Naive B cell (primary cell): ENCODE results near the gene LTBP4. TPM values are rescaled to one million over a fixed set of nuclear protein-coding genes. Genes with fewer than 3 reads are reported as not detected.

Experiments
- ATAC-seq, 2 donors: fragments of 150-1000 bp; cut with Tn5 transposase; 2 replicates each; pipeline ENCODE4 v1.10.0; 2021; ENCODE audit warnings: low read depth in 2 of 2, mild to moderate bottlenecking in 2 of 2, moderate library complexity in 2 of 2
- DNase-seq: peaks from one replicate; pipeline ENCODE4 v3.0.0; 2022
- H3K27ac Mint-ChIP-seq, 6 donors: one replicate each; pipeline ENCODE4 v1.8.0; 2020 to 2022; ENCODE audit warnings: mild to moderate bottlenecking in 6 of 6, mixed read lengths in 6 of 6, moderate library complexity in 5 of 6, inconsistent platforms in 2 of 6
- H3K27me3 Mint-ChIP-seq, 3 donors: one replicate each; pipeline ENCODE4 v1.8.0; 2021 to 2022; ENCODE audit warnings: mixed read lengths in 3 of 3, mild to moderate bottlenecking in 1 of 3
- H3K36me3 Mint-ChIP-seq, 2 donors: one replicate each; pipeline ENCODE4 v1.8.0; 2020 to 2022; ENCODE audit warnings: mixed read lengths in 2 of 2, inconsistent platforms in 1 of 2, mild to moderate bottlenecking in 1 of 2
- H3K4me1 Mint-ChIP-seq, 3 donors: one replicate each; pipeline ENCODE4 v1.8.0; 2020 to 2022; ENCODE audit warnings: mixed read lengths in 3 of 3, inconsistent platforms in 1 of 3, mild to moderate bottlenecking in 1 of 3, moderate library complexity in 1 of 3
- H3K4me3 Mint-ChIP-seq, 8 donors: one replicate each; pipeline ENCODE4 v1.8.0; 2020 to 2022; ENCODE audit warnings: mild to moderate bottlenecking in 8 of 8, mixed read lengths in 8 of 8, moderate library complexity in 8 of 8, inconsistent platforms in 2 of 8
- H3K9me3 Mint-ChIP-seq, 7 donors: one replicate each; pipeline ENCODE4 v1.8.0; 2020 to 2022; ENCODE audit warnings: mixed read lengths in 7 of 7, mild to moderate bottlenecking in 5 of 7, inconsistent platforms in 2 of 7, moderate library complexity in 1 of 7
- polyA plus RNA-seq, 6 donors: library from polyadenylated mRNA; unstranded; fragments of 300-500 nt; fragmentation: Illumina TruSeq; gene quantifications; one replicate each; pipeline ENCODE4 v1.2.3, GENCODE V29; 2021; ENCODE audit warnings: low read depth in 6 of 6

The LTBP4 gene
- polyA plus RNA-seq, 6 donors from 2014 or later: 9.6 to 18.1 (median 14.5) TPM

GRCh38 chr19:40594255-40594654, 6.9 kb upstream of the LTBP4 start:
- Mint-ChIP-seq H3K4me1 (peaks cover 19 to 31% (median 23%) of the 10 kb centered on the region in 3 donors), H3K27ac (no peak overlapping the region), H3K4me3 (no peak overlapping the region), H3K27me3 (peaks cover 14 to 44% (median 23%) of the 10 kb centered on the region in 3 donors), H3K36me3 (peaks cover 0 to 22% of the 10 kb centered on the region in 2 donors), H3K9me3 (no peaks in the 10 kb centered on the region)
- no peak for DNase-seq
- no peak for ATAC-seq

DNA sequence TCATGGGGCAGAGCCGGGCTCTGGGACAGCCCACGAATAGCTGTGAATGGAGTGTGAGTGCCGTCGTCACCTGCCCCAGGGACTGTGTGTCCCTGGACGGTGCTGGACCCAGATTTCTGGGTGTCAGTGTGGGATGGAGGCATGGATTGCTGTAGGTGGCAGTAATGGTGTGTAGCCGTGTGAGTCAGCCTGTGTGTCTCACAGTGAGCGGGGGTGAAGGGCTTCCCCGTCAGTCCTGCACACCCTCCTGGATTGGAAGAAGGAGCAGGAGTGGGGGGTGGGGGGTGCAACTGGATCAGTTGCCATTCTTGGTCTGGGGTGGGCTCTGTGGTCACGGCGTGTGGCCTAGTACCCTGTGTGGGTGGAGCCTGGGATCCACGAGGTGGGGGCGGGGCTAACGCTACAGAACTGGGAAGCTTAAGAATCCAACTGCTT, 6.5 kb upstream of the LTBP4 start:
- peak overlapping the region in 1 of 8 donors; percentile 41 for H3K4me3 Mint-ChIP-seq
- DNase-seq: no peak
- ATAC-seq: no peak
- H3K9me3 Mint-ChIP-seq: no peaks in the 10 kb centered on the region
- H3K27ac Mint-ChIP-seq: no peak overlapping the region
- H3K4me1 Mint-ChIP-seq: peaks cover 22 to 33% (median 24%) of the 10 kb centered on the region in 3 donors
- H3K36me3 Mint-ChIP-seq: peaks cover 0 to 18% of the 10 kb centered on the region in 2 donors
- H3K27me3 Mint-ChIP-seq: peaks cover 18 to 48% (median 27%) of the 10 kb centered on the region in 3 donors

- ATAC-seq (no peak), DNase-seq (no peak)
- Mint-ChIP-seq H3K36me3 (no peaks in the 10 kb centered on the region), H3K9me3 (no peaks in the 10 kb centered on the region), H3K27ac (no peak overlapping the region), H3K4me3 (peak overlapping the region in 4 of 8 donors; percentile 20 to 55 (median 40)), H3K27me3 (peaks cover 27 to 62% (median 43%) of the 10 kb centered on the region in 3 donors), H3K4me1 (peaks cover 28 to 34% (median 32%) of the 10 kb centered on the region in 3 donors)
These were observed 4.4 kb upstream of the LTBP4 start for GRCh38 chr19:40596608-40597328.

DNA sequence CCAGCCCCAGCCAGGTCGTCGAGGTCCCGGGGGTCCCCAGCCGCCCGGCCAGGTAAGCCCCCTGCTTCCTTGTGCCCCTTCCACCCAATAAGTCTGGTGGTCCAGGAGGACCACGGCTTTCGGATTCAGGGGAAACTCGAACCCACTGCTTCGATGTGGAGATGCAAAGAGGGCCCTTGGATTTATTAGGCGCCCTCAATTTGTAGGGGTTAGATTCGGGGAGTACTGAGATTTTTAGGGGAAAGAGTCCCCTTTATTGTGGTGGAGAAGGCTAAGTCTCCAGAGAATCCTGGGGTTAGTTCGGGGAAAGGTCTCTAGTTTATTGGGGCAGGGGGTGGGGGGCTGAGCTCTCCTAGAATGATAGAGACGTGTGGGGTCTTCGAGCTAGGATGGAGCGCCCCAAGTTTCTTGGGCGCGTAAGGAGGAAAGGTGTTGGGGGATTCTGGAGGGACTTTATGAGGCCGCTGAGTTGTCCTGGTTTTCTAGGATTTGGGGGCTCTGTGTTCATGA, 3.8 kb upstream of the LTBP4 start:
- Mint-ChIP-seq H3K4me3 (peak overlapping the region; percentile 1 to 90 (median 60)), H3K9me3 (no peaks in the 10 kb centered on the region), H3K27me3 (peaks cover 27 to 67% (median 49%) of the 10 kb centered on the region in 3 donors), H3K27ac (peak overlapping the region in 3 of 6 donors; percentile 44 to 86 (median 69)), H3K4me1 (peaks cover 33 to 39% (median 38%) of the 10 kb centered on the region in 3 donors), H3K36me3 (no peaks in the 10 kb centered on the region)
- ATAC-seq (no peak), DNase-seq (no peak)

GRCh38 chr19:40598121-40598917, 2.9 kb upstream of the LTBP4 start:
- Mint-ChIP-seq H3K27me3 (peaks cover 27 to 70% (median 49%) of the 10 kb centered on the region in 3 donors), H3K9me3 (no peaks in the 10 kb centered on the region)

DNA sequence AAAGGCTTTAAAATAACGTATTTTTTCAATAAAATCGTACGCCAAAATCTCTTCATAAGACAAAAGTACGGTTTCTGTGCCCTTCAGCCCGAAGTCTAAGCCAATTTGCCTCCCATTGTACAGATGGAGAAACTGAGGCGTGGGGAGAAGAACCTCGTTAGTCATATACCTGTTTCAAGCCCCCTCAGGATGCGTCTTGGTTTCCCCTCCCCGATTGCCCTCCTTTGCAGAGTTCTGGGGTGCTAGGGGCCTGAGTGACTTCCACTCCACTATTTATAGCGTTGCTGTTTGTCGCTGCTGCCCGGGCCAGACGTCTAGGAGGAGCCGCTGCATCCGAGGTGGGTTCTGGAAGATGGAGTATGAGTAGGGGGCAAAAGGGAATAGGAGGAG, 2.3 kb upstream of the LTBP4 start:
- peaks cover 0 to 1% (median 0%) of the 10 kb centered on the region in 7 donors for H3K9me3 Mint-ChIP-seq
- DNase-seq (no peak), ATAC-seq (no peak)
- peaks cover 44 to 54% (median 52%) of the 10 kb centered on the region in 3 donors for H3K4me1 Mint-ChIP-seq
- peaks cover 27 to 70% (median 49%) of the 10 kb centered on the region in 3 donors for H3K27me3 Mint-ChIP-seq
- H3K36me3 Mint-ChIP-seq: no peaks in the 10 kb centered on the region
- H3K4me3 Mint-ChIP-seq: peak overlapping the region in 5 of 8 donors; percentile 41 to 77 (median 57)
- peak overlapping the region in 1 of 6 donors; percentile 69 for H3K27ac Mint-ChIP-seq

More at GRCh38 chr19:40598121-40598917, 2.9 kb upstream of the LTBP4 start:
- DNase-seq: peak; percentile 75
- Mint-ChIP-seq H3K36me3 (no peaks in the 10 kb centered on the region), H3K27ac (peak overlapping the region in 1 of 6 donors; percentile 69), H3K4me1 (peaks cover 38 to 48% (median 46%) of the 10 kb centered on the region in 3 donors), H3K4me3 (peak overlapping the region in 5 of 8 donors; percentile 24 to 59 (median 43))
- peak; percentile 59 to 65 for ATAC-seq

GRCh38 chr19:40599331-40599901, 1.8 kb upstream of the LTBP4 start:
- ATAC-seq (no peak), DNase-seq (no peak)
- Mint-ChIP-seq H3K4me3 (peak overlapping the region in 7 of 8 donors; percentile 41 to 82 (median 63)), H3K4me1 (peaks cover 45 to 59% (median 57%) of the 10 kb centered on the region in 3 donors), H3K27ac (peak overlapping the region in 2 of 6 donors; percentile 34 to 69), H3K36me3 (no peaks in the 10 kb centered on the region), H3K9me3 (peaks cover 0 to 5% (median 0%) of the 10 kb centered on the region in 7 donors), H3K27me3 (peaks cover 27 to 67% (median 49%) of the 10 kb centered on the region in 3 donors)

- Mint-ChIP-seq H3K27ac (peak overlapping the region in 3 of 6 donors; percentile 31 to 65 (median 34)), H3K27me3 (peaks cover 27 to 61% (median 49%) of the 10 kb centered on the region in 3 donors), H3K4me3 (peak overlapping the region in 7 of 8 donors; percentile 20 to 82 (median 77)), H3K9me3 (peaks cover 0 to 5% (median 0%) of the 10 kb centered on the region in 7 donors), H3K4me1 (peaks cover 43 to 65% (median 63%) of the 10 kb centered on the region in 3 donors), H3K36me3 (no peaks in the 10 kb centered on the region)
- no peak for ATAC-seq
- no peak for DNase-seq
These were observed 1.1 kb upstream of the LTBP4 start for GRCh38 chr19:40599902-40600569.

- no peak for DNase-seq
- peak overlapping the region; percentile 20 to 89 (median 73) for H3K4me3 Mint-ChIP-seq
- peak overlapping the region in 4 of 6 donors; percentile 31 to 73 (median 59) for H3K27ac Mint-ChIP-seq
- no peak for ATAC-seq
- H3K4me1 Mint-ChIP-seq: peaks cover 47 to 71% (median 66%) of the 10 kb centered on the region in 3 donors
- H3K36me3 Mint-ChIP-seq: no peaks in the 10 kb centered on the region
- H3K9me3 Mint-ChIP-seq: peaks cover 0 to 5% (median 0%) of the 10 kb centered on the region in 7 donors
- H3K27me3 Mint-ChIP-seq: peaks cover 27 to 55% (median 49%) of the 10 kb centered on the region in 3 donors
These were observed 517 bp upstream of the LTBP4 start for GRCh38 chr19:40600570-40601133.

GRCh38 chr19:40603071-40603388, 1.9 kb downstream of the LTBP4 start:
- Mint-ChIP-seq H3K27me3 (peaks cover 21 to 46% (median 33%) of the 10 kb centered on the region in 3 donors), H3K4me1 (peaks cover 55 to 79% (median 74%) of the 10 kb centered on the region in 3 donors), H3K9me3 (peaks cover 0 to 5% (median 0%) of the 10 kb centered on the region in 7 donors), H3K4me3 (peak overlapping the region in 6 of 8 donors; percentile 35 to 94 (median 90)), H3K27ac (no peak overlapping the region), H3K36me3 (no peaks in the 10 kb centered on the region)
- ATAC-seq (no peak), DNase-seq (no peak)

DNA sequence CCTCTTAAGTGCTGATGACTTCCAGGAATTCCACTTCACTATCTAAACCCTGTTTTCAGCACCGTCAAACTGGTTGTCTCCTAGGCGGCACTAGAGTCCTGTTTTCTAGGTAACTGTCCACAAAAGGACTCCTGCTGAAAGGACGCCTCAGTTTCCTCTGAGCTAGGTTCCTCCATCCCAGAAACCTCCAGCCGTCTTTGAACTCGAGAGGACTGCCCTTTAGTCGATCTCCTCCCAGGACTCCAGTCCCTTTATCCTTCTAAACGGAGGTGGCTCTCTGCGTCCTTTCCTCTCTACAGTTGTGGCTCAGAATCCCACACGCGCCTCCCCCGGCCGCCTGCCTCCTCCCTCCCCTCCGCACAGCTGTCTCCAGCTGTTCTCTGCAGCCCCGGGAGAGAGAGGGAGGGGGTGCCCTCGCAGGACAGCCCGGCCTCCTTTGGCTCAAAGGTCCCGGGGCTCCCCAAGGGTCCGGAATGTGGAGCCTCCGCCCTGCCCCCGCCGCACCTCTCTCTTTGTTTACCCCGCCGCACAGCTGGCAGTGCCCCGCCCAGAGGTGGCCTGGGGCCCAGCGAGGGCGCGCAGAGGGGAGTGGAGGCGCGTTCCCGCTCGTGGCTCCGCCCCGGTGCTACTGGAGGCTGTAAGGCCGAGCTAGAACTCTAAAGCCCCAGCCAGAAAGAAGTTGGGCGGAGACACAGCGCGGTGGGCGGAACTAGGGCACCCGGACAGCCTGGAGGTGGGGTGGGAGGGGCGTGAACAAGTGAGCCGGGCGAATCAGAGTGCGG, 2.4 kb downstream of the LTBP4 start:
- Mint-ChIP-seq H3K27ac (peak overlapping the region in 5 of 6 donors; percentile 12 to 96 (median 78)), H3K9me3 (peaks cover 0 to 5% (median 0%) of the 10 kb centered on the region in 7 donors), H3K4me1 (peaks cover 57 to 79% (median 74%) of the 10 kb centered on the region in 3 donors), H3K4me3 (peak overlapping the region; percentile 79 to 94 (median 89)), H3K36me3 (no peaks in the 10 kb centered on the region), H3K27me3 (peaks cover 18 to 45% (median 32%) of the 10 kb centered on the region in 3 donors)
- peak; percentile 68 to 71 for ATAC-seq
- DNase-seq: peak; percentile 90
